Activated CD4-positive, alpha-beta T cell treated with anti-CD3 and anti-CD28 coated beads for 1 hour (primary cell): ENCODE results near the gene JMJD7.
"Not testable (repeated sequence)": the region's sequence is repeated elsewhere in the genome, so short reads cannot be mapped to it uniquely, and the experiment has no call there.

Experiments used
- DNase-seq: peaks from one replicate; pipeline ENCODE4 v3.0.0-alpha.2; 2020

JMJD7 gene

DNA sequence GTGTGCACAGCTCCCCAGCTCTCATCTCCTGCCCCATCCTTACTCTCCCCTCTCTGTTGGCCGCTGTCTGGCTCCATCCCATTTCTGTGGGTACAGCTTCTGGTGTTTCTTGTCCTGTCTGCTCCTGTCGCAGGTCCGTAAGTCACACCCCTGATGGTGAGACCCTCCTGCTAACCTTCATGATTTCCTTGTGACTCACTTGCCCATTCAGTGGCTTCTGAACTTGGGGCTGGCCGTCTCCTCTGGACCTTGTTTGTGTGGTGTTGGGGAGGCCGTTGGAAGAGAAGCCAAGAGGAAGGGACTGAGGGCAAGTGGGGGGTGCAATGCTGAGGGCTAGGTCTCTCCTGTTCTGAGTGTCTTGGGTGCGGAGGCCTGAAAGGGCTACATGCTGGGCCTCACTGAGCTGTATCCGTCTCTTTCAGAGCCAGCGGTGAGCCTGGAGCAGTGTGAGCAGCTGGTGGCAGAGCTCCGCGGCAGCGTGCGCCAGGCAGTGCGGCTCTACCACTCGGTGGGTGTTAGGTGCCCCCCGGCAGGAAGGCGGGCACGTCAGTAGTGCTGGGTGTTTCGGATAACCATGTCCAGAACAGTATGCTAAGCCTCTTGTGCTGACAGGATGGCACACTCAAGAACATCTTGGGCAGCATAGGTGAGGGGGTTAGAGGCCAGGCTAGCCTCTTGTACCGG is 3.7 kb upstream of the JMJD7 start:
- no peak for DNase-seq

DNA sequence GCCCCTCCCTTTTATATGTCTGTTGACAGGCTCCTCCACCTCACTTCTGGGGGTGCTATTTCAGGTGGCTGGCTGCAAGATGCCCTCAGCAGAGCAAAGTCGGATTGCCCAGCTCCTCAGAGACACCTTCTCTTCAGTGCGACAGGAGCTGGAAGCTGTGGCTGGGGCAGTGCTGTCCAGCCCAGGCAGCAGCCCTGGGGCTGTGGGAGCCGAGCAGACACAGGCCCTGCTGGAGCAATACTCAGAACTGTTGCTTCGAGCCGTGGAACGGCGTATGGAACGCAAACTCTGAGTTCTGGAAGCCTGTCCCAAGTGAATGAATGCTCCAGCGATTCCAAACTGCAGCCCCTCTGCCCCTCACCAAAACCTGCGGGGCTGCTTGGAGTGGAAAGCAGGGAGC is 2.7 kb upstream of the JMJD7 start:
- DNase-seq = no peak

DNA sequence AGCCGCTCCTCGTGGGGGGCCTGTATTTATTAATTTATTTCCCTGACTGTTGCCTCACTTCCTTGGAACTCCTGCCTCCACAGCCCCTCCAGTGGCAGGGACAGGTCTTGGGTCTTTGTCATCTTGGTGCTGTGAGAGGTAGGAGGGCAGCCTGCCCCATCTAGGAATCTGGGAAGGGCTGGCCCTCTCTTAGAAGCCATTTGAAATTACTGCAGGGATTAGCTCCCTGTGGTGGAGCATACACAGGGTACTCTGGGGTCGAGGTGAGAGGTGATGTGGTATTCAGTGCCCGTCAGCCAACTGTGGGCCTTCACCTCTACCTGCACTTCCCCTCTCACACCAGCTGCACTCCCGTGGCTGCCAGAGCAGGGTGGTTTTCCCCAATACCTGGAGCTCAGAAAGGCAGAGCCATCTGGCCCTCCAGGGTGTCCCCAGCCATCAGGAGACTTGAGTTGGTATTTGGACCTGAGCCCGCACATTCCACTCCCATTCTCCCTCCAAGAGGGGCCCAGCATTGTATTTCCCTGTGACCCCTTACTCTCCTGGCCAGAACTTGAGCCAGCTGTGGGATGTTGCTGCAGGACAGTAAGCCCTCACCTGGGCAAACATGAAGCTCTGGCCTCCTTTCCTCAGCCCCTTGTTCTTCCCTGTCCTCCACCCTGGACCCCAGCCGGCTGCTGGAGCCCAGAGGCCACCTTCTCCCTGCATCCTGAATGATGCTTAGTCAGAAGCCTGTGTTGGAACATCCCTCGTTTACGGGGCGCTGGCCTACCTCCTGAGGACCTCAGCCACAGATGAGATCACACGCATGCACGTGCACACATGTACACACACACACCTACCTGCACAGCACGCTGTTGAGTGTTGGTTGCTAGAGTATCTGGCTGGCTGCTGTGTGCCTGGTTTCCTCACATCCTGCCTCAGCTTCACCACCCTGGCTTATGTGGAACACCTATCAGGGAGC is 2.0 kb upstream of the JMJD7 start:
- DNase-seq = no peak

DNA sequence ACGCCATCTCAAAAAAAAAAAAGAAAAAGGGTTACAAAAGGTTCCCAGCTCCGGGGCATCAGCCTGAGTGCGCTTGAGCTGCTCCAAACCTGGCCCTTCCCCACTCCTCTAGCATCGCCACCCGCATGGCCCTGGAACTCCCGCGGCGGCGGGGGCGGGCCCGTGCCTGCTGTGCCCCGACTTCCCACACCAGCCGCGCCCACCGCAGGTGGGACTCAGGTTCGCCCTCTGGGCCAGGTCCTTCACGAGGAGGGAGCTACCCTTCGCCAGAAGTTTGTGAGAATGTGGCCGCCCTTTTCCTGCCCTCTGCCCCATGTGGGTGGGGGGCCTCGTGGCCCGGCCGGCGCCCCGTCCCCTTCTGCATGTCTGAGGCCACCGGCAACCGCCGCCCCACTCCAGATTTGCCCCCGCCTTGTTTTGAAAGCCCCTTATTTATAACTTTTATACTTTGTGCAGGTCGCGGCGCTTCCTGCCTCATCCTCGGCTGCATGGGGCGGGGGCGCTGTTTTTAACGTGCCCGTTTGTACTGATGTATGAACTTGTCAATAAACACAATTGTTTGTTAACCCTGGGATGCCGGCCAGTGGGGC is 507 bp upstream of the JMJD7 start:
- DNase-seq = no peak

GRCh38 chr15:41828807-41829141 is 882 bp downstream of the JMJD7 start:
- no peak for DNase-seq

- no peak for DNase-seq
These were observed 2.2 kb downstream of the JMJD7 start for GRCh38 chr15:41829959-41830646.

GRCh38 chr15:41831291-41831690 is 3.4 kb downstream of the JMJD7 start:
- not testable (repeated sequence) for DNase-seq

GRCh38 chr15:41832208-41832607 is 4.3 kb downstream of the JMJD7 start:
- no peak for DNase-seq

- no peak for DNase-seq
These were observed 5.0 kb downstream of the JMJD7 start for GRCh38 chr15:41832875-41833274.

DNA sequence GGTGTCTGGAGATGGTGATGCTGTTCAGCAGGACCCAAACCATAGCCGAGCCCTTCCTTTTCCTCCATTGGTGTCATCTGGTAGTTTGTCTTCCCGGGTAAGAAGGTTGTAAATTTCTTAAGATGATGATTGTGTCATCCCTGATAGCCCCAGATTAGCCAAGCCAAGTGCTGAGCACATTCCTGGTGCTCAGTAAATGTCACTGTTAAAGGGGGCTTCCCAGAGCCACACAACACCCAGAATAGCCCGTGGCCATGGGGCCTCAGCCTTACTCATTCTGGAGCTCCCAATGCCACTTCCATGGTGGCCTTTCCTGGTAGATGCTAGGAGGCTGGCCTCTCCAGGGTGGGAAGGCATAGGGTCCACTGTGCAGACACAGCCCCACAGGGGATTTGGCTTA is 6.2 kb downstream of the JMJD7 start:
- no peak for DNase-seq

DNA sequence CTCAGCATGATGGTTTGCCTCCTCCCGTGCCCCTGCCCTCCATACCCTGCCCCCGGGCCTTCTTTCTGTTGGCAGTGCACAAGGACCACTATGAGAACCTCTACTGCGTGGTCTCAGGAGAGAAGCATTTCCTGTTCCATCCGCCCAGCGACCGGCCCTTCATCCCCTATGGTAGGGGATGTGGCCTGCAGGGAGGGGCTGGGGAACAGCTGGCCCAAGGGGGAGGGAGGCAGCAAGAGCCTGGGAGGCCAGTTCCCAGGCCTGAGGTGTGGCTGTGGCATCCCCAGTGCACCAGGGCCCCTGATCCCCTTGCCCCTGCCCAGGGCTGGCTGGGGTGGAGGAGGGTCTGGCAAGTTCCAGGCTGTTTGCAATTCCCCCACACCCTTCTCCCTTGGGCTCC is 8.2 kb downstream of the JMJD7 start:
- DNase-seq = no peak

DNA sequence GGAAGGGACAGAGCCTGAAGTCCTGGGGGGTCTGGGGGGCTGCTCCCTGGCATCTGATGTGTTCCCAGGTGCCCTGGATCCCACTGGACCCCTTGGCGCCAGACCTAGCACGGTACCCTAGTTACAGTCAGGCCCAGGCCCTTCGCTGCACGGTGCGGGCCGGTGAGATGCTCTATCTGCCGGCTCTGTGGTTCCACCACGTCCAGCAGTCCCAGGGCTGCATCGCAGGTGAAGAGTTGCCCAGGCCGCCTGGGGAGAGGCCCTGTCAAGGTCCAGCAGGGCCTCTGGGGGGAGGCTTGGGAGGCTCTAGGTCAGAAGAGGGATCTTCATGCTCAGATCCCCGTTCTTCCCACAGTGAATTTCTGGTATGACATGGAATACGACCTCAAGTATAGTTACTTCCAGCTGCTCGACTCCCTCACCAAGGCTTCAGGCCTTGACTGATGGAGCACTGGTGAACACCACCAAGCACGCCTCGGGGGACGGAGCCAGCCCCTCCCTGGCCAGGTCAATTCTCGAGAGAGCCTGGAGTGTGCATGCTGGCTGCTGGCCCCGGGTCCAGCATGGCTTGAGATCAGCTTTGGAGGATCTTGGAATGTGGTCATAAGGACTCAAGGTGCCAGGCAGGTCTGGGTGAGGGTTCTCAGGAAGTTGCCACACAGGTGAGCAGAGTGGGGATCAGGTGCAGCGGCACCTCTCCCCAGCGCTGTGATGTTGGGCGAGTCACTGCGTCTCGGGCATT is 9.0 kb downstream of the JMJD7 start:
- no peak for DNase-seq

GRCh38 chr15:41838400-41838897 is 10.6 kb downstream of the JMJD7 start, which contains the start of gene PLA2G4B:
TSS of gene PLA2G4B (plus strand) at chr15:41838847. CDS start at chr15:41838914, 67 bp downstream.
- DNase-seq = no peak

DNA sequence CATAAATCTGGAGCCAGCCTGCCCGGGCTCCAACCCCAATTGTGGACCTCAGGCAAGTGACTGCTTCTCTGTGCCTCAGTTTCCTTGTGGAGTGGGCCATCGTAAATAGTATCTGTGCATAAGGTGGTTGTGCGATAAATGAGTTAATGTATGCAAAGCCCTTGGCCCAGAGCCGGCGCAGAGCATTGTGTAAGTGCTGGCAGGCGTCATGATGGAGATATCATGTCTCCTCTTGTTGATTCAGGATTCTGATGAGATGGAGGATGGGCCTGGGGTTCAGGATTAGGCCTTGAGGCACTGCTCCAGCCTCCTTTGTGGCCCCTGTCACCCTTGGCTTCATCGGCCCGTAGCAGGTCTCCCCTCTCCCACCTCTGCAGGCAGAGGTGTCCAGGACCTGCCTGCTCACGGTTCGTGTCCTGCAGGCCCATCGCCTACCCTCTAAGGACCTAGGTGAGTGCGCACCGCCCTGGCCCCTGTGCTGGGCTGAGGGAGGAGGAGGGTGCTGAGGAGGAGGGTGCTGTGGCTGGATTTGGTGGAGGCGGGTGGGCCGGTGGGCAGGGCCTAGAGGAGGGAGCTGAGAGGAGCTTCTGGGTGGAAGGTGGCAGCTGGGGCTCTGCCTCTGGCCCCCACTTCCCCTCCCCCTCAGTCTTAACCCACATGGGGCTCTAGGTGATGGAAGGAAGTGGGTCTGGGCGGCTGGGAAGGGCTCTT is 12.0 kb downstream of the JMJD7 start:
- DNase-seq = no peak

DNA sequence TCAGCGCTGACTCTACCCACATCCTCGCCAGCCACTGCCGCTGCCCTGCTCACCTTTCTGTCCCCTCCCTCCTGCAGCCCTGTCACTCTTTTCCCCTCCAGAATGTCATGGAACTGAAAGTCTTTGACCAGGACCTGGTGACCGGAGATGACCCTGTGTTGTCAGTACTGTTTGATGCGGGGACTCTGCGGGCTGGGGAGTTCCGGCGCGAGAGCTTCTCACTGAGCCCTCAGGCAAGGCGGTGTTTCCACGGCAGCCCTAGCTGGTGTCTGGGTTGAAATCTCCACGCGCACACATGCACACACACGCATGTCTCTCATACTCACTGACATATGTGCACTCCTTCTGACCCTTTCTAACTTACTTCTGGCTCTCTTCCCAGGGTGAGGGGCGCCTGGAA is 12.8 kb downstream of the JMJD7 start:
- no peak for DNase-seq

DNA sequence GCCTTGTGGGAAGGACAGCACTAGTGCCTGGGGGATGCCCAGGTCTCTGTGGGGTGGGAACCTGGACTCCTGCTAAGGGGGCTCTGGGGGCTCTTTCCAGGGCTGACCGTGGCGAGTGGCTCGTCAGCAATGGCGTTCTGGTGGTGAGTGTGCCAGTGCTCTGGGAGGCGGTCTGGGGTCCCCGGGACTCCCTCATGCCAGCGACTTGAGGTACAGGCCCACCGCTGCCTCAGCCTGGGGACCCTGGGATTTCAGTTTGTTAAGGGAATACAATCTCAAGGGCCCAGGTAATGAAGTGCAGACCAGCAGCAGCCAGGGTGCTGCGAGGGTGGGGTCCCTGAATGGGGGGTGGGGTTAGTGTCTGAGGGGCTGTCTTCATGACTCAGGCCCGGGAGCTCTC is 13.2 kb downstream of the JMJD7 start:
- no peak for DNase-seq

GRCh38 chr15:41842229-41842628 is 14.3 kb downstream of the JMJD7 start:
- DNase-seq = no peak

DNA sequence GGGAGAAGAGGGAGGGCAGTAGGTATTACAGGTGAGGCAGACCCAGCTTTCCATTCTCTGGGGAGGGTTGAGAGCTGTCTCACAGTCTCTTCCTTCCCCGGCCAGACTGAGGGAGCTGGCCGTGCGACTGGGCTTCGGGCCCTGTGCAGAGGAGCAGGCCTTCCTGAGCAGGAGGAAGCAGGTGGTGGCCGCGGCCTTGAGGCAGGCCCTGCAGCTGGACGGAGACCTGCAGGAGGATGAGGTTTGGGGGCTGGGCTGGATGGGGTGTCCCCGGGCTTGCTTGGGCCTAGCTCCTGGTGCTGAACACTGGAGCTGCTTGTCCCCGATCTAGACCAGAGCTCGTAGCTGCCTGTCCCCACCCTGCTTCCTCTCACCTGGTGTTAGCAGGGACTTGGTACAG is 15.7 kb downstream of the JMJD7 start:
- no peak for DNase-seq

GRCh38 chr15:41844814-41845213 is 16.9 kb downstream of the JMJD7 start:
- DNase-seq = no peak

- no peak for DNase-seq
These were observed 19.3 kb downstream of the JMJD7 start for GRCh38 chr15:41847206-41847605.

- no peak for DNase-seq
These were observed 20.1 kb downstream of the JMJD7 start for GRCh38 chr15:41847981-41848380.

DNA sequence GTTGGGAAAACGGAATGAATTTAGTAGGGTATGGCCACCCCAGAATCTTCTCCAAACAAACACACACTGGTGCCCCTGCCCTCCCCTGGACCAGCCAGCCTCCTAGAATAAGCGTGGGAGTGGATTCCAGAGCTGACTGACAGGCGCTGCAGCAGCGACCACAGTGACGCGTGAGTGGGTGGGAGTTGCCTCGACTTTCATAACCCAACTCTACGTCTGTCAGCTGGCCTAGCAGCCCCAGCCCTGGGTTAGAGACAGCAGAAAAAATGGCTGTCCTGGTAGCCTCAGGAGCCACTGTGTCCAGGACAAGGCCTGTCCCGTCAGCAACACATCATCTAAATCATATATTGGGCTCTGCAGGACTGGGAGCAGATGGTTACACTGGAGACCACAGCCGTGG is 20.7 kb downstream of the JMJD7 start:
- DNase-seq = no peak
